Activated T-helper 9 cell treated with anti-CD3 and anti-CD28 coated beads, Interleukin-2, amount 50 U/mL, for 16 hours (primary cell): ENCODE data around the gene MAP1B.

Experiments
- DNase-seq: peaks from one replicate; pipeline ENCODE4 v3.0.0-alpha.2; 2020; ENCODE audit warnings: low read depth

The MAP1B gene

DNA sequence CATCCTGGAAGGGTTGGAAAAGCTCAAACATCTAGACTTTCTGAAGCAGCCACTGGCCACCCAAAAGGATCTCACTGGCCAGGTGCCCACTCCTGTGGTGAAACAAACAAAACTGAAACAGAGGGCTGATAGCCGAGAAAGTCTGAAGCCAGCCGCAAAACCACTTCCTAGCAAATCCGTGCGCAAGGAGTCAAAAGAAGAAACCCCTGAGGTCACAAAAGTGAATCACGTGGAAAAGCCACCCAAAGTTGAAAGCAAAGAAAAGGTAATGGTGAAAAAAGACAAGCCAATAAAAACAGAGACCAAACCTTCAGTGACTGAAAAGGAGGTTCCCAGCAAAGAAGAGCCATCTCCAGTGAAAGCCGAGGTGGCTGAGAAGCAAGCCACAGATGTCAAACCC, 87.6 kb downstream of the MAP1B start:
- DNase-seq: no peak

DNA sequence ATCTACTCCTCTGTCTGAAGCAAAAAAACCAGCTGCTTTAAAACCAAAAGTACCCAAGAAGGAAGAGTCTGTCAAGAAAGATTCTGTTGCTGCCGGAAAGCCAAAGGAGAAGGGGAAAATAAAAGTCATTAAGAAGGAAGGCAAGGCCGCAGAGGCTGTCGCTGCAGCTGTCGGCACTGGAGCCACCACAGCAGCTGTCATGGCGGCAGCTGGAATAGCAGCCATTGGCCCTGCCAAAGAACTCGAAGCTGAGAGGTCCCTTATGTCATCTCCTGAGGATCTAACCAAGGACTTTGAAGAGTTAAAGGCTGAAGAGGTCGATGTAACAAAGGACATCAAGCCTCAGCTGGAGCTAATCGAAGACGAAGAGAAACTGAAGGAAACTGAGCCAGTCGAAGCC, 88.3 kb downstream of the MAP1B start:
- DNase-seq: no peak

DNA sequence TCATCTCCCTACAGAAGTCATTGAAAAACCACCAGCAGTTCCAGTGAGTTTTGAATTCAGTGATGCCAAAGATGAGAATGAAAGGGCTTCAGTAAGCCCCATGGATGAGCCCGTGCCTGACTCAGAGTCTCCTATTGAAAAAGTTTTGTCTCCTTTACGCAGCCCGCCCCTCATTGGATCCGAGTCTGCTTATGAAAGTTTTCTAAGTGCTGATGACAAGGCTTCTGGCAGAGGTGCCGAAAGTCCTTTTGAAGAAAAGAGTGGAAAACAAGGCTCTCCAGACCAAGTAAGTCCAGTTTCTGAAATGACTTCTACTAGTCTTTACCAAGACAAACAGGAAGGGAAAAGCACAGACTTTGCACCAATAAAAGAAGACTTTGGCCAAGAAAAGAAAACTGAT, 90.1 kb downstream of the MAP1B start:
- DNase-seq: no peak

- no peak for DNase-seq
These were observed 92.4 kb downstream of the MAP1B start for GRCh38 chr5:72199681-72200080.

DNA sequence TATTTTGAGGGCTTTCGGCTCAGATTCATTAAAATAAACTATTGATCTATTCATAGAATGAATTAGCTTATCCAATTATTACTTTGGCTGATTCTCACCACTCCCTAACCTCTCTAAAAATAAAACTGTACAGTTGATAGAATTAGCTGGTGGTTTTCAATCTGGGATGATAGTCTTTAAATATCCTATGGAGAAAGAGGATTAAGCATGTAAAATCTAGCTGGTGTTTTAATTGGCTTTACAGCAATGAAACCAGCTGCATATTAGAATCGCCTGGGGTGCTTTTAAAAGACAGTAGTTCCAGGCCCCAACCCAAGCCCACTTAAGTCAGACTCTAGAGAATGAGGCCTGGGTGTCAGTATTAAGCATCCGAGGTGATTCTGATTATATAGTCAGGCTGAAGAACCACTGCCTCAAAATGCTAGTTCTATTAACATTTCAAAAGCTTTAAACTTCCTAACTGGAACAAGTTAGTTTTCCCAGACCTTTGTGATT, 95.1 kb downstream of the MAP1B start:
- DNase-seq: no peak

DNA sequence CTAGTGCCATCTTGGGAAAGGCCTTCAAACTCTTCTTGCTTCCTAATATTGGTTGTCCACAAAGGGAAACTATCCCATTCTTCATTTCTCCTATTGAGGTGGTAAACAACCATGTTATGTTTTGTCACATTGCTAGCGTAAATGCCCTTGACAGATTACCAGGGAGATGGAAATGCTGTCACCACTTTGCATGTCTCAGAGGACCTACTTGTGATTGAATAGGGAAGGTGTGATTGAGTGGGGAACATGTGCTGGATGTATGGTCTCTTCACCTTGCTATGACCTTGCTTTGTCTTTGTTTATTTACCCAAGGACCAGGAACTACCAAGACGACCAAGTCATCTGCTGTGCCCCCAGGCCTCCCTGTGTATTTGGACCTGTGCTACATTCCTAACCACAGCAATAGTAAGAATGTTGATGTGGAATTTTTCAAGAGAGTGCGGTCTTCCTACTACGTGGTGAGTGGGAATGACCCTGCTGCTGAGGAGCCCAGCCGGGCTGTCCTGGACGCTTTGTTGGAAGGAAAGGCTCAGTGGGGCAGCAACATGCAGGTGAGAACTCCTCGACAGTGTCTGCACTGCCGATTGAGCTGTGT, 96.1 kb downstream of the MAP1B start:
- no peak for DNase-seq

- no peak for DNase-seq
These were observed 97.7 kb downstream of the MAP1B start for GRCh38 chr5:72204946-72205345.

DNA sequence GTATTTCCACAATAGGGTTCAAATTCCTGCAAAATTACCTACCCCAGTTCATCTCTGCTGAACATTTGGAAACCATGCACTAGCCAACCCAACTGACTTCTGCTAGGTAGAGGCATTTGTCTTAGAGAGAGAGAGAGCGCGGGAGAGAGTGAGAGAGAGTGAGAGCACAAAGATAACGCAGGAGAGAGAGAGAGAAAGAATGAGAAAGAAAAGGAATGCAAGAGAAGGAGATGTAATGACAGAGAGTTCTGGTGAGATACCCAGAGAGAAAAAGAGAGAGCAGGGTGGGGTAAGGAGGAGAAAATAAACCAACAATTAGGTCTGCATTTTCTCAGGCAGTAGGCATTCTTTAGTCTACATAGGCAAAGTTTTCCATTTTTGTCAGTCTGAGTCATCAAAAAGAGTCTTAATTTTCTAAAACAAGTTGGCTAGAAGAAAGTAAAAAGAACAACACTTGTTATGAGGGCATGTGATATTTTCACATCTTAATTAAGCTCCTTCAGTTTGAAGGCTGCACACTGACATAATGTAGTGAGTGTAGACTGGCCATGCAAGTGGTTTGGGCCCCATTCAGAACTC, 98.2 kb downstream of the MAP1B start:
- no peak for DNase-seq

GRCh38 chr5:72206160-72206559, 98.9 kb downstream of the MAP1B start:
- DNase-seq: no peak

GRCh38 chr5:72206994-72207393, 99.7 kb downstream of the MAP1B start:
- no peak for DNase-seq

DNA sequence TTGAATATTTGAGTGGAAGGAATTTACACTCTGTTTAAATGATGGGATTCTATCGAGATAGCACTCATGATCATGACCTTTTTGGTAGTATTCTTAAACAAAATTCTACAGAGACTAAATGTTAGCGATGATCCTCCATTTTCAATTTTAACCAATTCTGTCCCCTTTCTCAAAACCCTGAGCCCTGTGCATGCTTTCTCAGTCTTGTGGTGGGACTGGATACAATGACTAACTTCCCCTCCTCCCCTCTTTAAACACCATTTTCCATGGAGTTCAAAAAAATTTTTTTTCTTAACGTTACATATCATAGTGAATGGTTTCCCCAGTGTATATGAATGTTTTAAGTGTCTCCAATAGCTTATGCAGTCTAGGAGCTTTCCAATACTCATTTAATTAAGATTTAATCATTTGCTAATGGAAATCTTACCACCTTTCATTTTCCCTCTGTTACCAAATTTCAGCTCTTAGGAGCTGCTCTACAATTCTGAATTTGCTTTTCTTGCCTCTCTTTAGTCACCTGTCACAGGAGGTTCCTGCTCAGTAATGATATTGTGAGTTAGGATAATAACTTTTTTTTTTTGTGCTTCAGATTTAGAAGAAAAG, 101.2 kb downstream of the MAP1B start:
- no peak for DNase-seq

DNA sequence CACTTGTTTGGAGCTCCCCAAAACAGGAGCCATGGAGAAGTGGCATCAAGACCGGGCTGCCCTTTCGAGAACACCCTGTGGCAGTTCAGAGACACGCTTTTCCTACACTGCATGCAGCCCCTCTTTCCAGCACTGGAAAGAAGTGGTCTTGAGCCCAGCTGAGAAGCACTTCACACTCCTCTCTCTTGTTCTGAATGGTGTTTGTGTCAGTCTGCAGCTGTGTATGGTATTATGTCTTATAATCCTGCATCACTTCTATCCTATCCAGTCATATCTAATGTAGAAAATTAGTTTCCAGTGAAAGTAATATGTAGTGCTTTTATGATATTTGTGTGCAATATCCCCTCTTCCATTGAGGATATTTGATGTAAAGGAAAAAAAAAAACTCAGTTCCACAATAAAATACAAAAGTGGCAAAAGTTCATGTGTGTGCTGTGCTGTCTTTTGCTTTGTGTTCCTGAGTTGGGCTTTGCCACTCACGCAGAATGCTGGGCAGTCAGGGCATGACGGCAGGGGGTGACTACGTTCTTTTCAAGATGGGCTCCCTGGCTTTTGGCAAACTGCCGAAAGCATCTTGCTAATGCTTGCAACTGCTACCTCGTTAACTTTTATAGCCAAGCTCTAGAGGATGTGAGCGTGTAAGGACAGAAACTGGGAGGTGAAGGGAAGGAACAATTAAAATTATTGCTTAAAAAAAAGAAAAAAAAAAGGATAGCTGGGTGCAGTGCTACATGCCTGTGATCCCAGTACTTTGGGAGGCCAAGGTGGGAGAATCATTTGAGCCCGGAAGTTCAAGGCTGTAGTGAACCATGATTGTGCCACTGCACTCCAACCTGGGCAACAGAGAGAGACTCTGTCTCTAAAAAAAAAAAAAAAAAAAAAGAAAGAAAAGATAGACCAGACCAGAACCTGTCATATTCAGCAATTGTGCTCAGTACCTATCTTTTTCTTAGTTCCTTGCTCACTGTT, 102.2 kb downstream of the MAP1B start:
- no peak for DNase-seq

GRCh38 chr5:72210888-72211678, 103.8 kb downstream of the MAP1B start:
- no peak for DNase-seq

DNA sequence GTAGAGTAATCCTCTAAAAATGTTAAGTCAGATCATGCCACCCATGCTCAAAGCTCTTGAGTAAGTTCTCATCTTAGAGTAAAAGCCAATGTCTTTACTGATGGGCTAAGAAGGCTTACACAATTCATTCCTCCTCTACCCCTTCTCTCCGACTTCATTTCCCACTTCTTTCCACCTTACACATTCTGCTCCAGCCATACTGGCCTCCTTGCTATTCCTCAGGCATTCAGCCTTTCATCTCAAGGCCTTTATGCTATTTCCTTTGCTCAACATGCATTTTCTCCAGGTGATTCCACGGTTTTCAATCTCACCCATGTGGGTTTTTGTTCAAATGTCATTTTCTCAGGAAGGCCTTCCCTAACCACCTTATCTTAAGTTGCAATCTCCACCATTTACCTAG, 104.9 kb downstream of the MAP1B start:
- no peak for DNase-seq

GRCh38 chr5:72213482-72213881, 106.2 kb downstream of the MAP1B start:
- no peak for DNase-seq

DNA sequence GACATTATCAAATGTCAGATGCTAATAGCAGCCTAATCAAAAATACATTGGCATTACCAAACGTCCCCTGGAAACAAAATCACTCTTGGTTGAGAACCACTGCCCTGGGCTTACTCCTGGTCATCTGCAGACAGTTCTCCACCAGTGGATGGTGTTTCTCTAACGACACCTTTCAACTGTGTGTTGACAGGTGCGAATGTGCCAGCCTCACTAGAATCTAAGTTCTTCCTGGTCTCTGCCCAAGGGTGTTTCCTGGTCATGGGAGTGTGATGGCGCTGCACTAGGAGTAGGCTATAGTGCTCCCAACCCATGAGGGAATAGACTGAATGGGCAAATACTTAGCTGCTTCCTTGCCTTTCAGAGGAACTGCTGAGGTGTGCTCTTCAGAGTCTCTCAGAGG, 106.9 kb downstream of the MAP1B start:
- no peak for DNase-seq

- no peak for DNase-seq
These were observed 109.5 kb downstream of the MAP1B start for GRCh38 chr5:72216756-72217155.

DNA sequence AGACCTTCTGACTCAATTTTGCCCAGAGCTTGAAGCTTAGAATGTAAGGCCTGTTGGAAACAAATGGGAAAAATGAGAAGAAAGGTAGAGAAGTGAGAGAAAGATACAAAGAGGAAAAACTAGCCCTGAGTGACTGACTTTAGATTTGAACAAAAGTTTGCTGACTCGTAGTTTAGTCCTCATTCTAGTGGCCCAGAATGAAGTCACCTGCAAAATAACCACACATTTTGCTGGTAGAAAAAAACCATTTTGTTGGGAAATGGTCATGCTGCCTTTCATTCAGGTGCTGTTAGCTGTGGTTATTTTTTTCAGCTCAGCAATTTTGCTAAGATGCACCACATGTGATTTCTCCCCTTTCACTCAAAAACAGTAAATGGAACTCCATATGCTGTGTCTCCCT, 113.8 kb downstream of the MAP1B start:
- DNase-seq: no peak

DNA sequence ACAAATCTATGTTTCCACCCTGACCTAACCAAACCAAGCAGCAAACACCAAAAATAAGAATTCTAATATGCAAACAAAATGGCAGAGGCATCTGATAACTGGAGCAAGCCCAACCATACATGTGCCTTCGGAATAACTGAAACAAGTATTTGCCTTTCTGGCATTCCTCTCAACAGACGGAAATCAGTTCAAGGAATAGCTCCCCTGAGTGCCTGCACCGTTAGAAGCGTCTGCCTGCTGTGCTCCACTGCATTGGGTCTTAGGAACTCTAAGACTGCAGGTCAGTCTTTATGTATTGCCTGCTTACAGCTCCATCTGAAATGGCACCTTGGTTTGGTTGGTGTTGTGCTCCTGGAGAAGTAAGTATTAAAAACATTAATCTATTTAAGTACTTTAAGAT, 114.3 kb downstream of the MAP1B start:
- DNase-seq: no peak

DNA sequence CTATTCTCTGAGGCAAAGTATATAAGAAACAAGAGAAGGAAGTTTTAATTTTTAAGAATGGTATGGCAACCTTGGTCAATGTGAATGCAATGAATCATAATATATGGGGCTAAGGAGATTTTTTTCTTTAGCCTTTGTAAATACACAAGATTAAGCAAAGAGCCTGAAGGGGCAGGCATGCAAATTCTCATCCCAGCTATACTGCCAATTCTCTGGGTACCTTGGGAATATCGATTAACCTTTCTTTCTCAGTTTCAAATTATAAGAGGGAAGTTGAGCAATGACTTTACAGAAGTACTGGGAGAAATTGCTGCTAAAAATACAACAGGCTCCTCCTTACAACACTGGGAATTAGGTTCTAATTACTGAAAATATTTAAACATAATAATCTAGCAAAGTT, 115.2 kb downstream of the MAP1B start:
- DNase-seq: no peak

DNA sequence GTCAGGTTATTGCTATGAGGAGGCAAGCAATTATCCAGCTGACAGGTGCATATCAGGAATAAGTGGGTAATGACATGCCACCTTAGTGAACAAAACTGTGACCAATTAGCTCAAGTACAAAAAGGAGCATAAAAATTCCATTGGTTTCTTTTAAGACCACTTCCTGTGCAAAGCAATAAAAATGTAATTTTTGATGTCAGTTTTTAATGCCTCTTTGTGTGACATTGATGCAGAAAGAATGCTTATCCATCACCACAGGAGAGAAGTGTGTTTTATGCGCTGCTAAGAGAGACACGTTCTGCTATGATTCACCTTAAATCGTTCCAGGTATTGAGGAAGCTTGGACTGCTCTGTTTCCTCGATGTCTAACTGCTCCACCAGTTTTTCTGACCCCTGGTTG, 116.1 kb downstream of the MAP1B start:
- DNase-seq: no peak

DNA sequence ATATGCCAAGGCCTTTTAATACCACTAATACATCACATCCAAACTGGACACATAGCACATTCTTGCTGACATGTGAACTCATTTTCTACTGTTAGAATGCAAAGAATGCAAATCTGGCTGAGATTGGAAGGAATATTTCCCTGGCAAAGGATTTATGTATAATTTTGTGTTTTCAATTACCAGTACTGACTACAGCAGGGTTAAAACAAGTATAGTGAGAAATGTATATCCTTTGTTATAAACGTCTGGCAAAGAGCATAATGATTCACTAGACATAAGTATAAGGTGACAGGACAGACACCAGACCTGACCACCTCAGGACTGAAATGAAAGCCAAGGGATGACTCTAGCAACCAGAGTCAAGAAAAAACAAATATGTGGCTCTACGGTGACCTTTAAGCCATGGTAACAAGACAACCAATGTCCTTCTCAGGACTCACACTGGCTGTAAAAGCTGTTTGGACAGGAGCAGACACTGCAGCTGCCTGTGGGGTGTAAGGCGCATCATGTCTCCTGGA, 117.7 kb downstream of the MAP1B start:
- no peak for DNase-seq
